PC-3 (cell line): ENCODE data around the gene TNNI3. TPM values are rescaled to one million over a fixed set of nuclear protein-coding genes. Genes with fewer than 3 reads are reported as not detected.

Experiments
- ATAC-seq: fragments of 200-7000 bp; cut with Tn5 transposase; 2 replicates; pipeline ENCODE4 v1.9.1; 2020; ENCODE audit warnings: mild to moderate bottlenecking, moderate library complexity
- BruUV-seq: library from RNA; stranded (reverse); fragments of 400-500 nt; replicated peaks from 2 replicates; lab custom pipeline; 2021; lab: Mats Ljungman, UMichigan
- CTCF ChIA-PET: fragments of 300-600 bp; sonication (Branson Sonifier 250); formaldehyde crosslinking; loops from one replicate; lab custom pipeline; 2022; ENCODE audit warnings: antibody characterized with exemption; lab: Charles Lee
- POLR2A ChIA-PET: fragments of 300-600 bp; sonication (Branson Sonifier 250); formaldehyde crosslinking; loops from one replicate; lab custom pipeline; 2022; ENCODE audit warnings: antibody characterized with exemption; ENCODE audit not compliant: unreplicated experiment; lab: Charles Lee
- DNase-seq: peaks from one replicate; pipeline ENCODE4 v3.0.0-alpha.2; 2015
- H2AFZ ChIP-seq: fragments of 300-600 bp; sonication (generic); 2 replicates; pipeline ENCODE4 v1.6.0; 2016; ENCODE audit warnings: antibody characterized with exemption, low read length
- H3F3A ChIP-seq: fragments of 300-600 bp; sonication (generic); one replicate; pipeline ENCODE4 v1.6.0; 2017; ENCODE audit warnings: antibody characterized with exemption, low read length, control low read depth, mild to moderate bottlenecking; ENCODE audit not compliant: unreplicated experiment
- H3K27ac ChIP-seq: fragments of 300-600 bp; sonication (generic); 2 replicates; pipeline ENCODE4 v1.5.1; 2016; ENCODE audit warnings: mild to moderate bottlenecking, low read length
- H3K27me3 ChIP-seq: fragments of 300-600 bp; sonication (generic); 2 replicates; pipeline ENCODE4 v1.6.1; 2016; ENCODE audit warnings: low read length, mixed read lengths
- H3K36me3 ChIP-seq: fragments of 300-600 bp; sonication (generic); 2 replicates; pipeline ENCODE4 v1.6.1; 2016; ENCODE audit warnings: low read depth, mixed run types, low read length, mixed read lengths
- H3K4me1 ChIP-seq: fragments of 300-600 bp; sonication (generic); 2 replicates; pipeline ENCODE4 v1.5.1; 2016; ENCODE audit warnings: low read length; ENCODE audit not compliant: insufficient read depth
- H3K4me2 ChIP-seq: fragments of 300-600 bp; sonication (generic); 2 replicates; pipeline ENCODE4 v1.6.0; 2016; ENCODE audit warnings: low read length
- H3K4me3 ChIP-seq: fragments of 300-600 bp; sonication (generic); 2 replicates; pipeline ENCODE4 v1.5.1; 2016; ENCODE audit warnings: mild to moderate bottlenecking, low read length, mixed read lengths
- H3K79me2 ChIP-seq: fragments of 300-600 bp; sonication (generic); 2 replicates; pipeline ENCODE4 v1.6.1; 2017; ENCODE audit warnings: low read length, mixed read lengths
- H3K9ac ChIP-seq: fragments of 300-600 bp; sonication (generic); 2 replicates; pipeline ENCODE4 v1.6.0; 2016; ENCODE audit warnings: mild to moderate bottlenecking, low read length
- H3K9me2 ChIP-seq: fragments of 300-600 bp; sonication (generic); replicated peaks from 2 replicates; pipeline ENCODE4 v1.6.1; 2016; ENCODE audit warnings: mixed run types, low read length, mixed read lengths
- H3K9me3 ChIP-seq: fragments of 300-600 bp; sonication (generic); 2 replicates; pipeline ENCODE4 v1.6.1; 2016; ENCODE audit warnings: low read length, mixed read lengths
- H4K20me1 ChIP-seq: fragments of 300-600 bp; sonication (generic); 2 replicates; pipeline ENCODE4 v1.6.1; 2016; ENCODE audit warnings: low read length, mixed read lengths
- EZH2 ChIP-seq: fragments of 300-600 bp; sonication (generic); IDR thresholded peaks from one replicate; pipeline ENCODE4 v1.6.1; 2017; ENCODE audit warnings: antibody characterized with exemption, mild to moderate bottlenecking, low read length; ENCODE audit not compliant: unreplicated experiment
- EZH2phosphoT487 ChIP-seq: fragments of 300-600 bp; sonication (generic); IDR thresholded peaks from 2 replicates; pipeline ENCODE4 v1.6.1; 2018; ENCODE audit warnings: mild to moderate bottlenecking, antibody characterized with exemption, low read length, borderline replicate concordance
- intact Hi-C: fragments of 100-400 bp; cut with micrococcal nuclease; formaldehyde crosslinking; loops from 2 replicates; pipeline ENCODE4 v1.9.0; 2023
- total RNA-seq: library from RNA; depleted of rRNA; stranded (reverse); fragments of >200 nt; gene quantifications from 2 replicates; pipeline ENCODE4 v1.2.3, GENCODE V29; 2014
- TF ChIP-seq, protein P1 (sequence below): fragments of 300-600 bp; sonication (generic); conservative IDR thresholded peaks from 2 replicates; pipeline ENCODE4 v1.5.1; 2017; ENCODE audit warnings: antibody characterized with exemption, low read depth, mild to moderate bottlenecking, low read length

Gene TNNI3
- total RNA-seq, 1 experiment from 2014 or later: 32.4 TPM

DNA sequence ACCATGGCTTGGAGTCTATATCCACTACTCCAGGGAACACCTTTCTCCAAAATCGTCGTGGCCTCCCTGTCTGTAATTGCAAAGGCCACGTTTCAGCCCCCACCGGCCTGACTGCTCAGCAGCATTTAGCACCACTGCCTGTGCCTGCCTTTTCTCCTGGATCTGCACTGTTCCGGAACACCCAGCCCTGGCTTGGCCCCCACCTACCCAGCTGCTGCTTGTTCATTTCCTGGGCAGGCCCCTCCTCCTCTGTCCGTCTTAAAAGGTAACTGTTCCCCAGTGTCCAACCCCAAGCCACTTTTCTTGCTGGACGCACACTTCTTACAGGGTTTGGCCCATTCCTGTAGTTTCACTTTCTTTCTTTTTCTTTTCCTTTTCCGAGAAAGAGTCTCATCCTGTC, 31.1 kb upstream of the TNNI3 start:
- H3K36me3 ChIP-seq: no peaks in the 10 kb centered on the region
- CTCF ChIA-PET: no interaction called here
- no peaks in the 10 kb centered on the region for H3K79me2 ChIP-seq
- H2AFZ ChIP-seq: no peak overlapping the region
- BruUV-seq: TSS peak; percentile 72
- H3K4me1 ChIP-seq: peaks cover 12% of the 10 kb centered on the region
- no peaks in the 10 kb centered on the region for H3K27me3 ChIP-seq
- TF ChIP-seq, protein P1, sequence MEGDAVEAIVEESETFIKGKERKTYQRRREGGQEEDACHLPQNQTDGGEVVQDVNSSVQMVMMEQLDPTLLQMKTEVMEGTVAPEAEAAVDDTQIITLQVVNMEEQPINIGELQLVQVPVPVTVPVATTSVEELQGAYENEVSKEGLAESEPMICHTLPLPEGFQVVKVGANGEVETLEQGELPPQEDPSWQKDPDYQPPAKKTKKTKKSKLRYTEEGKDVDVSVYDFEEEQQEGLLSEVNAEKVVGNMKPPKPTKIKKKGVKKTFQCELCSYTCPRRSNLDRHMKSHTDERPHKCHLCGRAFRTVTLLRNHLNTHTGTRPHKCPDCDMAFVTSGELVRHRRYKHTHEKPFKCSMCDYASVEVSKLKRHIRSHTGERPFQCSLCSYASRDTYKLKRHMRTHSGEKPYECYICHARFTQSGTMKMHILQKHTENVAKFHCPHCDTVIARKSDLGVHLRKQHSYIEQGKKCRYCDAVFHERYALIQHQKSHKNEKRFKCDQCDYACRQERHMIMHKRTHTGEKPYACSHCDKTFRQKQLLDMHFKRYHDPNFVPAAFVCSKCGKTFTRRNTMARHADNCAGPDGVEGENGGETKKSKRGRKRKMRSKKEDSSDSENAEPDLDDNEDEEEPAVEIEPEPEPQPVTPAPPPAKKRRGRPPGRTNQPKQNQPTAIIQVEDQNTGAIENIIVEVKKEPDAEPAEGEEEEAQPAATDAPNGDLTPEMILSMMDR: no peak
- TF ChIP-seq EZH2phosphoT487 (no peak), EZH2 (no peak)
- H3K27ac ChIP-seq: peak overlapping the region; percentile 89
- intact Hi-C loops: loop anchor here (1.0 kb wide), 2 partner anchors 22 kb away; partner anchors contain the start of gene DNAAF3
- H3K9ac ChIP-seq: peak overlapping the region; percentile 70
- POLR2A ChIA-PET: interaction anchor here (0.8 kb wide), 1 partner anchor 22 kb away, joined by 3 read pairs; no protein-coding TSS in a partner anchor
- H3K9me2 ChIP-seq: no peaks in the 10 kb centered on the region
- DNase-seq (no peak), ATAC-seq (peak; percentile 29)
- H3F3A ChIP-seq: no peaks in the 10 kb centered on the region
- no peaks in the 10 kb centered on the region for H3K9me3 ChIP-seq
- H3K4me3 ChIP-seq: no peak overlapping the region
- H3K4me2 ChIP-seq: peak overlapping the region; percentile 32; the same call in 1 of the 2 replicates
- no peaks in the 10 kb centered on the region for H4K20me1 ChIP-seq

DNA sequence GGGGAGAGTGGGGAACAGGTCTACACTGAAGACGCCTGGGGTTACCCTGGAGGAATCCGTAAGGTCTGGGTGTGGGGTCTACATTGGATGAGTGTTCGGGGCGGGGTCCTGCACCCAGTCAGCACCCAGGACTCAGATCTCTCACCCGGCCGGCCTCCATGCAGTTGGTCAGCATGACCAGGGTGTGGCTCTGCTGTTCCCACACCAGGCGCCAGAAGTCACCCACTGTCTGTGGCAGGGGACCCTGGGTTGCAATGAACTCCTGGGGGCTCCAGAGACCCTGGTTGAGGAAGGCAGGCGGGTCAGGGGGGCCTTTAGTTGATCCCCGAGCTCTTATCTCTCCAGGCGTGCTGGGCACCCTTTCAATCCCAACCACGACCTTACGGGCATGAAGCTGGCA, 28.5 kb upstream of the TNNI3 start:
- BruUV-seq: no TSS peak
- ATAC-seq (no peak), DNase-seq (no peak)
- Histone ChIP-seq H3F3A (no peaks in the 10 kb centered on the region), H3K36me3 (no peaks in the 10 kb centered on the region), H3K9ac (no peak overlapping the region), H3K27me3 (peaks cover 8% of the 10 kb centered on the region; the same call in 1 of the 2 replicates), H3K4me1 (peaks cover 12% of the 10 kb centered on the region), H3K9me3 (no peaks in the 10 kb centered on the region), H3K4me2 (no peak overlapping the region), H3K9me2 (no peaks in the 10 kb centered on the region), H3K4me3 (no peak overlapping the region), H2AFZ (no peak overlapping the region), H3K79me2 (no peaks in the 10 kb centered on the region), H3K27ac (no peak overlapping the region), H4K20me1 (no peaks in the 10 kb centered on the region)
- CTCF ChIA-PET: no interaction called here
- TF ChIP-seq, protein P1: no peak
- TF ChIP-seq EZH2phosphoT487: no peak
- TF ChIP-seq EZH2: no peak
- intact Hi-C loops: no loop called here
- POLR2A ChIA-PET: no interaction called here

DNA sequence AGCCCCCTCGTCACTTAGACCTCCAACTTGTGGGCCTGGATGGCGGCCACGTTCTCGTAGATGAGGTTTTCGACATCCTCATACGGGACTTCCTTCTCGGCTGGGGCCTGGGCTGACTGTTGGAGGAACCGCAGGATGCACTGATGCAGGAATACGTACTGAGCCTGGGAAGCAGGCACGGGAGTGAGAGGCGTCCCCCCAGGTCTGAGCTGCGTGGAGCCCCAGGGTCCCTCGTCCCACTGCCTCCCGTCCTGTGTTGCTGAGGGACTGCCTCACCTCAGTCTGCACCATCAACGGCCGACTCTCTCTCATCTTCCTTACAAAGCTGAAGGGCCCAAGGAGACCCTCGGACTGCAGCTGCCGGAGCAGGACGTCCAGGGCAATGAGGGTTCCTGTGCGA, 24.2 kb upstream of the TNNI3 start:
- Histone ChIP-seq H3F3A (no peaks in the 10 kb centered on the region), H3K79me2 (no peaks in the 10 kb centered on the region), H3K27ac (no peak overlapping the region), H3K27me3 (peaks cover 22% of the 10 kb centered on the region), H2AFZ (no peak overlapping the region), H4K20me1 (no peaks in the 10 kb centered on the region), H3K4me1 (peaks cover 9% of the 10 kb centered on the region), H3K9me3 (no peaks in the 10 kb centered on the region), H3K4me3 (no peak overlapping the region), H3K4me2 (no peak overlapping the region), H3K9ac (no peak overlapping the region), H3K9me2 (no peaks in the 10 kb centered on the region), H3K36me3 (no peaks in the 10 kb centered on the region)
- intact Hi-C loops: no loop called here
- ChIA-PET CTCF (no interaction called here), POLR2A (interaction anchor here (0.6 kb wide), 1 partner anchor 294 kb away, joined by 3 read pairs; no protein-coding TSS in a partner anchor)
- ATAC-seq: no peak
- BruUV-seq: no TSS peak
- DNase-seq: no peak
- TF ChIP-seq, protein P1: no peak
- TF ChIP-seq EZH2: no peak
